Activated T-helper 9 cell treated with anti-CD3 and anti-CD28 coated beads, Interleukin-2, amount 50 U/mL, for 16 hours (primary cell): ENCODE data around the gene TTC32.
"Not testable (repeated sequence)": the region's sequence is repeated elsewhere in the genome, so short reads cannot be mapped to it uniquely, and the experiment has no call there.

Source experiments
- DNase-seq: peaks from one replicate; pipeline ENCODE4 v3.0.0-alpha.2; 2020; ENCODE audit warnings: low read depth

Gene TTC32

GRCh38 chr2:19901442-19902215 is at the start of gene TTC32:
Gene TTC32 (minus strand): TSS chr2:19901983. CDS start chr2:19901854, 129 bp downstream.
- DNase-seq, result peak; percentile 86

GRCh38 chr2:19949071-19949470 is 47.3 kb upstream of the TTC32 start:
- no peak for DNase-seq

GRCh38 chr2:19947184-19947940 is 45.6 kb upstream of the TTC32 start:
- DNase-seq, result no peak

- no peak for DNase-seq
Measured at GRCh38 chr2:19944205-19944845, 42.5 kb upstream of the TTC32 start.

GRCh38 chr2:19943189-19943588 is 41.4 kb upstream of the TTC32 start:
- no peak for DNase-seq

- no peak for DNase-seq
Measured at GRCh38 chr2:19942199-19942598, 40.4 kb upstream of the TTC32 start.

GRCh38 chr2:19937004-19937403 is 35.2 kb upstream of the TTC32 start:
- DNase-seq, result no peak

- DNase-seq, result no peak
Measured at GRCh38 chr2:19936203-19936602, 34.4 kb upstream of the TTC32 start.

- no peak for DNase-seq
Measured at GRCh38 chr2:19933351-19933981, 31.7 kb upstream of the TTC32 start.

GRCh38 chr2:19932928-19933327 is 31.1 kb upstream of the TTC32 start:
- DNase-seq, result no peak

GRCh38 chr2:19929226-19929625 is 27.4 kb upstream of the TTC32 start:
- DNase-seq, result no peak

- not testable (repeated sequence) for DNase-seq
Measured at GRCh38 chr2:19927816-19928215, 26.0 kb upstream of the TTC32 start.

GRCh38 chr2:19924526-19924925 is 22.7 kb upstream of the TTC32 start:
- not testable (repeated sequence) for DNase-seq

- DNase-seq, result not testable (repeated sequence)
Measured at GRCh38 chr2:19922188-19922587, 20.4 kb upstream of the TTC32 start.

GRCh38 chr2:19916385-19916950 is 14.7 kb upstream of the TTC32 start:
- DNase-seq, result no peak

GRCh38 chr2:19914266-19914975 is 12.6 kb upstream of the TTC32 start:
- DNase-seq, result no peak

GRCh38 chr2:19911808-19912509 is 10.2 kb upstream of the TTC32 start:
- DNase-seq, result no peak

- no peak for DNase-seq
Measured at GRCh38 chr2:19902216-19902740, 495 bp upstream of the TTC32 start.

GRCh38 chr2:19900931-19901441 is 797 bp downstream of the TTC32 start:
- no peak for DNase-seq
